Endometrial microvascular endothelial cells (primary cell): ENCODE measurements around the gene KLF13. TPM values are rescaled to one million over a fixed set of nuclear protein-coding genes. Genes with fewer than 3 reads are reported as not detected.

Experiments
- in situ Hi-C: cut with HindIII; loops from 2 replicates; pipeline ENCODE4 v1.10.0; 2017; ENCODE audit warnings: low sequenced_read_pairs, low pct_unique_long_range_greater_than_20kb; ENCODE audit errors: inconsistent ontology term
- total RNA-seq: library from RNA; depleted of rRNA; stranded (reverse); fragments of >200 nt; gene quantifications from one replicate; pipeline ENCODE4 v1.2.3, GENCODE V29; 2015; ENCODE audit errors: inconsistent ontology term

The KLF13 gene
- total RNA-seq, 1 donor from 2014 or later = 21.2 TPM

DNA sequence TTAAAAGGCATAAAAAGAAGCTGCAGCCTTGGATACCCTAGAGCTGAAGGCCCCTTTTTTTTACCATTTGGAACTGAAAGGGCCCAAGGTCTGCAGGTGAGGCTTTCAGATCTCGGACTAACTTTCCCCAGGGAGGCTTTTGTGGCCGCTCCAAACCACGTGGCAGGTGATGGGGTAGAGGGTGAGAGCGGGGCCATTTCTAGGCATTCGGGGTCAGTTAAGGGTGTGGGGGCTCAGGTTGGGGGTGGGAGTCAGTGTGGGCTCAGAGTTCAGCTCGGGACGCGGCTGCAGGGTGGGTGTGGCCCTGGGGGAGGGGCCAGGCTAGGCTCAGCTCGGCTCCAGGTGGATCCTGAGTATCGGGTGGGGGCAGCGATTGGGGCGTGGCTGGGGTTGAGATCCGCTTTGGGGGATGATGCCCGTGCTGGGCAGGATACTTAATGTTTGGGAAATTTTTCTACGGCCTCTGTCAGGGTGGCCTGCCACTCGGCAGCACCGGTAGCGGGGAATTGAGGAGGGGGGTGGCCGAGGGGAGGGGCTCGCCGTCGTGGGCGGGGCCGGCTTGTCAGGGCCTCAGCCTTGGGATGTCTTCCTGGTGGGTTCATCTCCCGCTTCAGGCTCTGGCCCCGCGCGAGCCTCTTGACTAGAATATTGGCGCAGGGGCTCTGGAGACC is 2.5 kb downstream of the KLF13 start:
- in situ Hi-C loops = no loop called here

DNA sequence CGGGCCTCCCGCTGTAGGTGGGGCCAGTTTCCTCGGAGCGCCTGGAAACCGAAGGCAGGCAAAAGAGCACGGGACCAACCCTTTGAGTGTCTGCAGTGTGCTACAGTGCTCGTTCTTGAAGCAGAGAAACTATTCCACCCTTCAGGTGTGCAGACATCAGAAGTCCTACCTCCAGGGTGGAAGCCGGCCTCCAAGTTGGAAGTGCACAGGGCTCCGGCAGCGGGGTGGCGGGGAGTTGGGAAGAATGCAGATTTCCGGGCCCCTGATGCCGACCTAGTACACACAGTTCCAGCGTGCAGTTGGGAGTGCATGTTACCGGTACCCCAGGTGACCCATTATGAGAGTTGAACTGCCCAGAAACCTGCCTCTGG is 3.0 kb downstream of the KLF13 start:
- in situ Hi-C loops = no loop called here

DNA sequence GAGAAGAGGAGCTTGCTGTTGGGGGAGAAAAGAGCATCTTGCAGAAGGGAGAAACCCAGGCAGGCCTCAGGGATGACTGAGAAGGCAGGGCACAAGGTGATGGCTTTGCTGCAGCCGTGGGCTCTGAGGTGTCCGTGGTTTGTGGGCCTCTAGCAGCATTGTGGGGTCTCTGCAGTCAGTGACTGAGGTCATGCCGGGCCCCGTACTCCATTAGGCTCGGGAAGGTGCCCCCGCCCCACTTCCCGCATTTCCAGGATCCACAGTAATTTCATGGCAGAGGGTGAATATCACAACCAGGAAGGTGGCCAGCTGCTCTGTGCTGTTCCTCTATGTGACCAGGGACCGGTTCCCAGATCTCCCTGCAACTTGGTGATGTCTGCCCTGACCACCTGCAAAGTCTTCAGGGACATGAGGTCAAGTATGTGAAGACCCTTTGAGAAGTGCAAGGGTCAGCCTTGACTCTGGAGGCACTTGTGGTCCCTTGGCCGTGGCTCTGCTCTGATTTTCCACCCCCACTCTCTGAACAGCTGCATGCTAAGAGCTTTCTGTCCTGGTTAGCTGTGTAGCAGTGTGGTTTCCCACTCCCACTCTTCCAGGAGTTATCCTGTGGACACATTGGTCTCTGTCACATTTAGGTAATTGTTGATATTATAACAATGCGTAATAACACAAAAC is 3.6 kb downstream of the KLF13 start:
- in situ Hi-C loops = no loop called here

- in situ Hi-C loops = no loop called here
Measured at GRCh38 chr15:31330836-31331235, 4.2 kb downstream of the KLF13 start.

DNA sequence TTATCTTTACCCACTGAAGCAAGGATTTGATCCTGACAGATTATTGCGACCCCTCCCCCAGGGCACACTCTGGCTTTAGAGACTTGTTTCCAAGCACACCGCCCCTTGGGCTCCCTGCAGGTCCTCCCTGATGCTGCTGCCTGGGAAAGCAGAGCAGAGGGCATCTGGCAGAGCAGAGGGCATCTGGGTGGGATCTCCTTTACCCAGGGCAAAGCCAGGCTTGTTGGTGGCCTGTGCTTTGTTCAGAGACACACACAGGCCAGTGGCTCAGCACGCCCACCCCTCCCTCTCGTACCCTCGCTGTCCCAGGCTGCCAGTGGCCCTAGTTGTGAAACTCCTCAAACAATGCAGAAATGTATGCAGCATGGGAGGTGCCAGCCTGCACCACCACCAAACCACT is 4.8 kb downstream of the KLF13 start:
- in situ Hi-C loops = no loop called here

DNA sequence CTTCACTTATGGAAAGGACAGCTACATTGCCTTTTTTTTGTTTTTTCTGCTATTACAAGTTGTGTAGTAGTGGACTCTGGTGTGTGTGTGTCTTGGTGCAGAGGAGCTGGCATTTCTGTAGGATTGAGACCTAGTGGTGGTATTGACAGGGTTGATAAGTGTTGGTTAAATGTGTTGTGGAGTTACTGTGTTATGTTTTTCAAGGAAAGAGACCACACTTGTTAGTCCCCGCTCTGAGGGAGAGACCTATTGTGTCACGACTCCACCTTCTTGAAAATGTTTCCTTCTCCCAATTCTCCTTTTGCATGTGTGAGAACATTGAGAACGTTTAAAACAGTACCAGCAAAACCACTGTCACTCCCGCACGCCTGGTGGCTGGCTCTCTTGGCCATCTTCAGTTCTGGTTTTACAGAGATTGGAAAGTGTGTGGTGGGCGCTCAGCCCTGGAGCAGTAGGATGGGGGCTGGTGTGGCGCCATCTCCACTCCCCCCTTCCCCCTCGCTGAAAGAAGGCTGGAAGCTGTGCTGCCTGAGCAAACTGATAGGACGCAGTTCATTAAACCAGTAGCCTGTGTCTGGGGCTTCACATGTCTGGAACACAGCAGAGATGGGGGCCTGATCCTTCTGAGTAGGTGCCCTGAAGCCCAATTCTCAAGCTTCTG is 5.5 kb downstream of the KLF13 start:
- in situ Hi-C loops = no loop called here

DNA sequence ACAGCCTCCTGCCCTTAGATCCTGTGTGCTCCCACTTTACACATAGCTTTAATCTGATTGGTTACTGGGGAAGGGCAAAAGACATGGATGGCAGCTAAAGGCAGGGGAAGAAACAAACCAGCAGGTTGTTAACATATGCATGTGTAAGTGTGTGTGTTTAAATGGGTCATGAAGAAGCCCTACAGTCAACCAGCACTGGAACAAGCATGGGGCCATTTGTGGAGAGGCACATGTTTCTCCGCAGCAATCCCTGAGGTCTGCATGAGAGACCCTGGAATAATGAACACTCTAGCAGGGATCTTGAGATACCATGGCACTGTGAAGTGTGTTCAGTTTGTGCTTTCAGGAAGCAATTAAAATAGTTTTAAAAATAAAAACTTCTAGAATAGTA is 6.0 kb downstream of the KLF13 start:
- in situ Hi-C loops = no loop called here

GRCh38 chr15:31333119-31333518 is 6.5 kb downstream of the KLF13 start:
- in situ Hi-C loops = no loop called here

DNA sequence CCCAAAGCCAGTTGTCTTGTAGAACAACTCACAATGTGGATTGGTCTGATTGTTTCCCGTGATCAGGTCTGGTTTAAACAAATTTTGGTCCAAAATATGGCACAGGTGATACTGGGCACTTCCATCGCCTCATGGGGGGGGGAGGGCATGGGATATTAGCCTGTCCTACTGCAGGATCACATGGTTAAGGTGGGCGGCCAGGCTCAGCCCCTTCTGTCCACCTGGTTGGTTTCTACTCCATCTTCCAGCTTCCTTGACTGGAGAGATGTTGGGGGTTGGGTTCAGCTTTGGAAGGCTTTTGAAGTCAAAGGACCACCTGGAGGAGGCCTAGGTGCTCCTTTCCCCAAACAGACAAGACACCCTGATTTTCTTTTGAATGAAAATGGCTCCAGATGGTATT is 7.2 kb downstream of the KLF13 start:
- in situ Hi-C loops = no loop called here

DNA sequence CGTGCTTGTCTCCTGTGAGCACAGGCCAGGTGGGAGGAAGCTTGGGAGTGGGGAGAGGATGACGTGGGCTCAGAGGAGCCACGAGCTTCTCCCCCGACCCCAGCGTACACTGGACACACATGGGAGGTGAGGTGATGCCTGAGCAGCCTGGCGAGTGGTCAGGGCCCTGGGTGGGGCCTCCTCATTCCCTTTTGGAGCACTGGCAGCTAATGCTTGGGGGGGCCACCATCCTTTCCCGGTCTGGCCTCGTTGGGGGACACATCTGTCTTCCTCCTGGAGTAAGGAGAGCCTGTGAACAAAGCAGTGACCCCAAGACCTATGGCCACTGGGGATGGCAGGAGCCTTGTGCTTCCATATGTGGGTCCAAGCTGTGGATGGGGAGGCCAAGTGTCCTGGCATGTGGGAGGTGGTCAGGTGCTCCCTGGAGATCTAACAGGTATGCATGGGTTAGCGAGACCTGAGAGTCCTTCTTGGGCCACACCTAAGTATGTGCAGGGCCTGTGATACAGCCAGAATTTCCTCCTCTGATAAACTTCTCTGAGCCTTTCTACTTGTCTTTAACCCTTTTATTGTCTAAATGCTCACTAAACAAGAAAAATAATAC is 9.5 kb downstream of the KLF13 start:
- in situ Hi-C loops = no loop called here

GRCh38 chr15:31336593-31337295 is 10.1 kb downstream of the KLF13 start:
- in situ Hi-C loops = no loop called here

- in situ Hi-C loops = no loop called here
Measured at GRCh38 chr15:31337352-31338031, 10.9 kb downstream of the KLF13 start.

GRCh38 chr15:31338318-31338878 is 11.8 kb downstream of the KLF13 start:
- in situ Hi-C loops = no loop called here

DNA sequence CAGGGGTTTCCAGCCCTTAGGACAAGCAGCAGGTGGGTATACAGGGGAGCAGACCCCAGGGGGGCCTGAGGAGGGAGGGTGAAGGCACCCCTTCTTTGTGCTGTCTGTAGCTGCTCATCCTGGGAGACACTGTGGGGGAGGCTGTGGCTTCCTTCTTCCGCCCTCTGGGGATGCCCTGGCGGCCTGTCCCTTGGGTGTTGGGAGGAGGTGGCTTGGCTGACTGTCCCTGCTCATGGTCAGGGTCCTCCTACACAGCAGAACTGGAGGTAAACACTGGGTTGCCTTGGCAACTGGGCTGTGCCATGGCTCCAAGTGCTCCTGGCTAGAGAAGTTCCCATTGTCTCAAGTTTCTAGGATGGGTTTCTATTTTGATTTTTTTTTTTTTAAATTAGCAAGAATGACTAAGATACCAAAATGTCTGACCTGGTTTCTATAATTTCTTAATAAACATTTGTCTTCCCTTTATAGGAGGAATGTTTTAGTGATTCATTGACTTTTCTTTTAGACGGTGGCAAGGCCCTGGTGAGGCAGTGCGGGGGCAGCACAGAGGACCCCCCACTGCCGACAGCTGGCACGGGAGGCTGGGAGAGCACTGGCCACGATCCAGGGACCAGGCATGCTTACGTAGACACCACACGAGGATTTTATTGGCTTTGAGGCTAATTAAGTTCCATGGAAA is 12.4 kb downstream of the KLF13 start:
- in situ Hi-C loops = no loop called here

- in situ Hi-C loops = no loop called here
Measured at GRCh38 chr15:31339558-31339895, 12.9 kb downstream of the KLF13 start.

DNA sequence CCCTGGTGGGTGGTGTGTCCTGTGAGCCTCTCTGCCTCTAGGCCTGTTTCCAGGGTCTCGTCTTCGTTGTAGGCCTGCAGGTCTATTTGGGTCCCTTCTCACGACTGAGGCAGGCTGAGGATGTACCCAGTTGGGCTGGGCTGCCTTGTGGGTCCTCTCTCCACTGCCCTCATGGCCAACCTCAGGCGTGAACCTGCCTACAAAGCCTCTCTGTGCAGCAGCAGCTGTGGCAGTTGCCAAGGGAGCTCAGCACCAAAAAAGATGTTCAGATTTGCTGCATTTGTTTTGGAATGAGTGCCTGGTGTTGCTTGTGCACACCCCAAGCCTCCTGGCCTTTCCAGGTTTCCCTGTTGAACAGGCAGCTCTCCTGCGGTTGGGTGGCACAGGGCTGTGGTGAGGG is 13.4 kb downstream of the KLF13 start:
- in situ Hi-C loops = no loop called here

DNA sequence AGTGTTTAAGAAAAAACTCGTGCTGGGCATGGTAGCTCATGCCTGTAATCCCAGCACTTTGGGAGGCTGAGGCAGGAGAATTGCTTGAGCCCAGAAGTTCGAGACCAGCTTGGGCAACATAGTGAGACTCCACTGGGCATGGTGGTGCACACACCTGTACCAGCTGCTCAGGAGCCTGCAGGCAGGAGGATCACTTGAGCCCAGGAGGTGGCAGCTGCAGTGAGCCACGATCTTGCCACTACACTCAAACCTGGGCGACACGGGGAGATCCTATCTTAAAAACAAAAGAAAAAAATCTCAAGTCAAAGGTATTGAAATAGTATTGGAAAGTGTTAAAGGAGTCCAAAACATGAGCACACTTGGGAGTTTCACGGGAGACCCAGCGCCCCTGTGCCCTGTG is 14.0 kb downstream of the KLF13 start:
- in situ Hi-C loops = no loop called here

- in situ Hi-C loops = no loop called here
Measured at GRCh38 chr15:31341071-31341470, 14.4 kb downstream of the KLF13 start.
